ENCODE measurements around the gene AATK.

DNA sequence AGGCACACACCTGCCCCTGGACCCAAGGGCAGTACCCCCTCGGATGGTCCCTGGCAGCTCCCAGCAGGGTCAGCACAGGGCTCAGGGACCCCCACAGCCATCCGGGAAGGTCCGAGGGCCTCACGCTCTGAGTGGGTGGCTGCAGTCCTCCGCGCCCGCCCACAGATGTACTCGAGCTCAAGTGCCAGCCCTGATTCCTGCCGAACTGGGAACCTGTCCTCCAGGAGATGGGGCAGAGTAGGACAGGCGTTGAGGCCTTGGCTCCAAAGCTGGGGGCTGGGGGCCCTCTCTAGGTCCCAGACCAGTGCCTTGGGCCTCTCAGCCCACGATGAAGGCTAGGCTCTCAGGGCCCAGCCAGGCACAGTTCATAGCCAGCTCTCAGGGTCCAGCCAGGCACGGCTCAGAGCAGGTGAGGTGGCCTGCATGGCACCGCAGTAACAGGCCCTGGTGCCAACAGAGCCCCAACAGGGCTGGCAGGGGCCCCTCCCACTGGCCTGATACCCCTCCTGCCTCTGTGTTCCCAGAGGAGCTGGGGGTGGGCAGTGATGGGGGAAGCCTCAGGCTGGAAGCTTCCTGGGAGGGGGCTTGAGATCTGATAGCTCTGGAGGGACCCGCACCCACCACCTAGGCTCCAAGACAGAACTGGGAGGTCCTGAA, 36.2 kb downstream of the AATK start:
- TF ChIP-seq, protein P1, sequence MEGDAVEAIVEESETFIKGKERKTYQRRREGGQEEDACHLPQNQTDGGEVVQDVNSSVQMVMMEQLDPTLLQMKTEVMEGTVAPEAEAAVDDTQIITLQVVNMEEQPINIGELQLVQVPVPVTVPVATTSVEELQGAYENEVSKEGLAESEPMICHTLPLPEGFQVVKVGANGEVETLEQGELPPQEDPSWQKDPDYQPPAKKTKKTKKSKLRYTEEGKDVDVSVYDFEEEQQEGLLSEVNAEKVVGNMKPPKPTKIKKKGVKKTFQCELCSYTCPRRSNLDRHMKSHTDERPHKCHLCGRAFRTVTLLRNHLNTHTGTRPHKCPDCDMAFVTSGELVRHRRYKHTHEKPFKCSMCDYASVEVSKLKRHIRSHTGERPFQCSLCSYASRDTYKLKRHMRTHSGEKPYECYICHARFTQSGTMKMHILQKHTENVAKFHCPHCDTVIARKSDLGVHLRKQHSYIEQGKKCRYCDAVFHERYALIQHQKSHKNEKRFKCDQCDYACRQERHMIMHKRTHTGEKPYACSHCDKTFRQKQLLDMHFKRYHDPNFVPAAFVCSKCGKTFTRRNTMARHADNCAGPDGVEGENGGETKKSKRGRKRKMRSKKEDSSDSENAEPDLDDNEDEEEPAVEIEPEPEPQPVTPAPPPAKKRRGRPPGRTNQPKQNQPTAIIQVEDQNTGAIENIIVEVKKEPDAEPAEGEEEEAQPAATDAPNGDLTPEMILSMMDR (conservative IDR thresholded peaks at IDR 0.05), result no peak
- TF ChIP-seq ZFX (IDR thresholded peaks at IDR 0.05), result no peak

Data from C4-2B (cell line).